ENCODE results near the gene MAPK12.
"Not testable (repeated sequence)": the region's sequence is repeated elsewhere in the genome, so short reads cannot be mapped to it uniquely, and the experiment has no call there.

GRCh38 chr22:50273781-50274180 lies 12.3 kb upstream of the MAPK12 start:
- not testable (repeated sequence) for TF ChIP-seq CTCF (IDR thresholded peaks at IDR 0.05 in 2 of 3, conservative IDR thresholded peaks at IDR 0.05 in 1 of 3; ENCODE audit: insufficient read depth in 2 of 3, low read depth in 1 of 3, low read length in 3 of 3); DPF2 (IDR thresholded peaks at IDR 0.05); EP300 (IDR thresholded peaks at IDR 0.05; ENCODE audit: low read length); THRB (CRISPR knock-in tag; conservative IDR thresholded peaks at IDR 0.05); MGA (IDR thresholded peaks at IDR 0.05); ZFX (CRISPR knock-in tag; IDR thresholded peaks at IDR 0.05); MIER1 (IDR thresholded peaks at IDR 0.05; ENCODE audit: low read depth); TRIM28 (IDR thresholded peaks at IDR 0.05); POLR2AphosphoS2 (IDR thresholded peaks at IDR 0.05; ENCODE audit: low read length); EGR1 (conservative IDR thresholded peaks at IDR 0.05); SREBF2 (CRISPR knock-in tag; IDR thresholded peaks at IDR 0.05); BCLAF1 (IDR thresholded peaks at IDR 0.05; ENCODE audit: borderline replicate concordance in 1 of 2, control insufficient read depth in 1 of 2, low read depth in 2 of 2, low read length in 1 of 2)
